HG02610 (cell line): Measurements from ENCODE around the gene PXDN.
"Not testable (repeated sequence)": the region's sequence is repeated elsewhere in the genome, so short reads cannot be mapped to it uniquely, and the experiment has no call there.

ENCODE experiments used
- ATAC-seq: cut with Tn5 transposase; IDR thresholded peaks from one replicate; pipeline ENCODE4 v1.9.1; 2021; ENCODE audit warnings: mild to moderate bottlenecking, moderate library complexity; ENCODE audit not compliant: unreplicated experiment

Gene PXDN

GRCh38 chr2:1707771-1708418 lies 36.4 kb downstream of the PXDN start:
- ATAC-seq = no peak

DNA sequence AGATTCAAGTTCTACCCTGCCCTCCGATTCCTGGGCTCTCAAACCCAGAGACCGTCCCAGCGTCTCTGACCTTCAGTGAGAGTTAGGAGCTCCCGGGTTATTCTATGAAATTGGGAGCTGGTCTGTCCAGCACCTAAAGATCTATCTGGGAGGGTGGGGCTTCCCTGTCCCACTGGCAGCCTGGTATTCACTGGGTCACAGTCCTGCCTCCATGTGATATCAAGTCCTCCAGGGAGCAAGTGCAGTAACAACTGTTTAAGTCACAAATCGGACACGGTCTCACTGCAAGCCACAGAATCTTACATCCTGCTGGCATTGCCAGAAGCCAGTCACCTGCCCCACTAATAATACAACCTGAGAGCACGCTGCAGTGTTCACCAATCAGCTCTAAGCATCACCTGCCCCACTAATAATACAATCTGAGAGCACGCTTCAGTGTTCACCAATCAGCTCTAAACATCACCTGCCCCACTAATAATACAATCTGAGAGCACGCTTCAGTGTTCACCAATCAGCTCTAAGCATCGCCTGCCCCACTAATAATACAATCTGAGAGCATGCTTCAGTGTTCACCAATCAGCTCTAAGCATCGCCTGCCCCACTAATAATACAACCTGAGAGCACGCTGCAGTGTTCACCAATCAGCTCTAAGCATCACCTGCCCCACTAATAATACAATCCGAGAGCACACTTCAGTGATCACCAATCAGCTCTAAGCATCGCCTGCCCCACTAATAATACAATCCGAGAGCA lies 38.0 kb downstream of the PXDN start:
- not testable (repeated sequence) for ATAC-seq

DNA sequence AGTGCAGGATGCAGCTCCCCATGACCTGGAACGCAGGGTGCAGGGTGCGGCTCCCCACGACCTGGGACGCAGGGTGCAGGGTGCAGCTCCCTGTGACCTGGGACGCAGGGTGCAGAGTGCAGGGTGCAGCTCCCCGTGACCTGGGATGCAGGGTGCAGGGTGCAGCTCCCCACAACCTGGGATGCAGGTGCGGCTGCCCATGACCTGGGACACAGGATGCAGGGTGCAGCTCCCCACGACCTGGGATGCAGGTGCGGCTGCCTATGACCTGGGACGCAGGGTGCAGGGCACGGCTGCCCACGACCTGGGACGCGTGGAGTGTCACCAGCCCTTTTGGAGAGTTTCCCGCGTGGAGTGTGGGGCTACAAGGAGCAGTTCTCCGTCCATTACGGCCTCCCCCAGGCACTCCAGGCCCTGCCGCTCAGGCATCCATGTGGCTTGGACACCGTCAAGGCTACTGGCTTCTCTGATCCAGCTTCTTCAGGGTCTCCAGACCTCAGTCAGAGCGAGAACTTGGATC lies 38.7 kb downstream of the PXDN start:
- no peak for ATAC-seq

GRCh38 chr2:1704631-1705556 lies 39.4 kb downstream of the PXDN start:
- ATAC-seq = no peak

DNA sequence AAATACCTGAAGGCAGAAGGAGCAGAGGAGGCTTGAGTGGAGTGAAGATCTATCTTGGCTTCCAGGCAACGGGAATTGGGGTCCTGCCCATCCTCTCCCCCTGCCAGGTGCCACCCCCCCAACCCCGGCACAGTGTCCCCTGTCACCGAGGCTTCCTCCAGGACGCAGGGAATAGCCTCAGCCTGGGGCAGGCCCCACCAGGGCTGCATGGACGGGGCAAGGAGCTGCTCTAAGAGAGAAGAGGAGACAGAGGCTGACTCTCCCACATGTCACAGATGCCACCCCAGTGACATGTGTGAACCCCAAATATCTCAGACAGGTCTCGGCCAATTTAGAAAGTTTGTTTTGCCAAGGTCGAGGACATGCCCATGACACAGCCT lies 42.1 kb downstream of the PXDN start:
- ATAC-seq = no peak

DNA sequence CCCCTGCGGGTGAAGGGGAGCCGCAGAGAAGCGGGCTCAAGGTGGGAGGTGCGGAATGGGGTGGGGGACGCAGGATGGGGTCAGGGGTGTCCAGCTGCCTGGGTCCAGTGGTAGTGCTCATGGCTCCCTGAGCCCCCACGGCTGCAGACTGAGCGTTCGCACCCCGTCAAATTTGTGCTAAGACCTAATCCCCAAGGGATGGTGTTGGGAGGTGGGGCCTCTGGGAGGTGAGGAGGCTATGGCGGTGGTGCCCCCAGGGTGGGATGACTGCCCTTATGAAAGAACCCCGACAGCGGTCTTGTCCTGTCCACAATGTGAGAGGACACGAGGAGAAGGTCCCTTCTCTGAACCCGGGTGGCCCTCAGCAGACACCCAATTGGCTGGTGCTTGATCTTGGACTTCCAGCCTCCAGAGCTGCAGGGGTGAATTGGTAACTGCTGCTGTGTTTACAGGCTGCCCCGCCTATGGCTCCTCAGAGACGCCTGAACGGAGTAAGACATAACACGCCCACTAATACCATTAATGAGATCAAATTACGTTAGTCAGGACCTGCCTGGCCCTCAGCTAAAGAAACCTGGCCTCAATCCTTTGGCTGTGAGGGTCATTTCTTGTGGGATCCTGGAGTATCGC lies 42.6 kb downstream of the PXDN start:
- ATAC-seq = no peak

DNA sequence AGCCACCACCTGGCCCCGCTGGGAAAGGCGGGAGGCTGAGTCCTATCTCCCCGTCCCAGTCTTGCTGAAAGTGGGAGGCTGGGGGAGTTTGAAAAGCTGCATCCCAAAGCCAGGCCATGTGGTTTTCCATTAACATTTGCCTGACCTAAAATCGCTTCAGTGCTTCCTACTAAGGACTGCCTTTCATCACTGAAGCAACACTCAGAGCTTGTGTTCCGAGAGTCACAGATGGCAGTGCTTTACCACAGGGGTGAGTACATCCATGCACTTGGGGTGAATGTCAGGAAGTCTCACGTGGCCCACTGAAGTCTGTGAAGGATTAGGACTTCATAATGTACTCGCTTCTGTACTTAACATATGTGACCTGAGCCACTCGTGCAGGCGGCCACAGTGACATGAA lies 43.3 kb downstream of the PXDN start:
- ATAC-seq = no peak

DNA sequence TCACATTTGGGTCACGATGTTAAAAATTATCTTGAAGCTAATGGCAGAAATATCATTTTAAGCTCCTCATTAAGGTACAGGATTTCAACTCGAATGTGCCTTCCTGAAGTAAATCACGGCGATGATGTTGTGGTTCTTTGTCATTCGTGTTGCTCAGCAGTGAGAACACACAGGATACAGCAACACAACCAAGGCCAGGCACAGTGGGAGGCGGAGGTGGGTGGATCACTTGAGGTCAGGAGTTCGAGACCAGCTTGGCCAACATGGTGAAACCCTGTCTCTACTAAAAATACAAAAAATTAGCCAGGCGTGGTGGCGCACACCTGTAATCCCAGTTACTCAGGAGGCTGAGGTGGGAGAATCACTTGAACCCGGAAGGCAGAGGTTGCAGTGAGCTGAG lies 43.9 kb downstream of the PXDN start:
- ATAC-seq = not testable (repeated sequence)

- no peak for ATAC-seq
Observed at GRCh38 chr2:1698188-1698945, 45.9 kb downstream of the PXDN start.

DNA sequence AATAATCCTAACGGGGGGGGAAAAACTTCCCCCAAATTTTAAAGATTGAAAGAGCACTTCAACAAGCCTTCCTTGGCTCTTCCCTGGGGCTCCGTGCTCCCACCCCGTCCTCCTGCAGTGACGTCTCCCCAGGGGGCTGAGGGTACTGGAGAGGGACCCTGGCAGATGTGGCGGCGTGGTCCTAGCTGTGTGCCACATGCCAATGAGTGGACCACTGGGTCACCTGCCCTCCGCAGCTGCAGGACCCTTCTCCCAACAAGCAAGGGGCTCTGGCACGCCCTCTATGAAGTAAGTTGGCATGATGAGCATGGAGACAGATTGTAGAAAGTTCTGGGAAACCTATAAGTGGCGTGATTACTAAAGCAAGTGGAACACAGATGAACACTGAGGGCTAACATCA lies 46.7 kb downstream of the PXDN start:
- no peak for ATAC-seq

GRCh38 chr2:1696472-1696871 lies 47.8 kb downstream of the PXDN start:
- no peak for ATAC-seq

- no peak for ATAC-seq
Observed at GRCh38 chr2:1694371-1695271, 49.7 kb downstream of the PXDN start.

DNA sequence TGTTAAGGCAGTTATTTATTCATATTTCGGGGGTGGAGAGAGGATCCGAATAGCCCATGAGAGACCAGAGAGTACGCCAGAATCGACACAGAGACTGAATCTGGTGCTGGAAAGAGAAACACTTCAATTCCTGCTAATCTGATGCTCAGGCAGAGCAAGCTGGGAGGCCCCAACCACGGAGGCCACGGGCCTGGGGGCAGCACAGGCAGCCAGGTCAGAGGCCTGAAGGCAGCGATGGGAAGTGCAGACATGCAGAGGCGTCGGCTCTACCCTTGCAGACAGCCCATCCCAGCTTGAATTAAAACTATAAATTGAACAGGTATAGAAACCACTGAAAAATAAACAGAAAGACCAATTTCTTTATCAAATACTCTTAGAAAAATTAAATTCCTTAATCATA lies 50.6 kb downstream of the PXDN start:
- no peak for ATAC-seq

DNA sequence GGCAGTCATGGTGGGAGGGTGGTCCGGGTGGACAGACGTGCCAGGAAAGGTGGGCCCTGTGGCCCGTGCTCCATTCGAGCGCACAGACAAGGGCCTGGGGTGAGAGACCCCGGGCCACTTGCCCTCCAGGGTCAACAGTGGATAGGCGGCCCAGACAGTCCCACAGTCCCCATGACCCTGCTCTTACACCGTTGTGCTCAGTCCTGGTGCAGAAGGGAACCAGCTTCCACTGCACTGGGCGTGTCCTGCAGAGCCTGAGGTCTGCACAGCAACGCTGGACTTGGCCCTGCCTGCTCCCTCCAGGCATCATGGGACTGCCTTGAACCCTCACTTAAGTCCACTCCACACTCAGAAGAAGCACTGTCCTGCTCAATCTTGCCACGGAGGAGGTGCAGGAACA lies 52.0 kb downstream of the PXDN start:
- ATAC-seq = no peak

DNA sequence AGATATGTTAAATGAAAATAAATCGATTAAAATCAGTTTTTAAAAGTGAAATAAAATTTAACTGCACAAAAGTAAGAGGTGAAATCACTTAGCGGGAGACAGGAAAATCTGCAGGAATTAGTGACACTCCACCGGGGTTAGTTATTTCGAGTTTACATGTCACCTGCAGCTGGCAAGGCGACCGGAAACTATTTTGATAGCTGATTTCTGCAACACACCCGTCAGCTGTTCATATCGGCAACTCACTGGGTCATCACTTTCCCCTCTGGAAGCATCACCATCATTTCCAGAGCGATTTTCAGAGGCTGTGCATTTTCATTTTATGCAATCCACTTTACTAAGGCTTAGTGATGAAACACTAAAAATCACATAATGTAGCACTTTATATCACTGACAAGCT lies 52.9 kb downstream of the PXDN start:
- ATAC-seq = no peak

- no peak for ATAC-seq
Observed at GRCh38 chr2:1690056-1690775, 54.1 kb downstream of the PXDN start.

DNA sequence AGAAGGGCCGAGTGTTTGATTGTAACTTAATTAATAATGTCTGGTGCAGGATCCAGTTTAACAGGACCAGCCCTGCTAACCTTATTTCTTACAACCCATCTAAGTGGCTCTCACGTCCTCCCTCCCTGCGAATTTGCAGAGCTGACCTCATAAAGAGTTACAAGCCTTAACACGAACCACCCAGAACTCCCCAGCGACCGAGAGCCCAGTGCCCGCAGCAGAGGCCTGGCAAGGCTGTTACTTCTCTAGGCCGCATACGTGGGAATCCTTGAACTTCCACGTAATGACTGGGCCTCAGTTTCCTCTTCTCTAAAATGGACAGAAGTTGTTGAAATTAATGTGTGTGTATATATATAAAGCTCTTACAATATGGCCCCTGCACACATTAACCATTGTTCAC lies 55.5 kb downstream of the PXDN start:
- ATAC-seq = no peak

- no peak for ATAC-seq
Observed at GRCh38 chr2:1688161-1688560, 56.2 kb downstream of the PXDN start.

DNA sequence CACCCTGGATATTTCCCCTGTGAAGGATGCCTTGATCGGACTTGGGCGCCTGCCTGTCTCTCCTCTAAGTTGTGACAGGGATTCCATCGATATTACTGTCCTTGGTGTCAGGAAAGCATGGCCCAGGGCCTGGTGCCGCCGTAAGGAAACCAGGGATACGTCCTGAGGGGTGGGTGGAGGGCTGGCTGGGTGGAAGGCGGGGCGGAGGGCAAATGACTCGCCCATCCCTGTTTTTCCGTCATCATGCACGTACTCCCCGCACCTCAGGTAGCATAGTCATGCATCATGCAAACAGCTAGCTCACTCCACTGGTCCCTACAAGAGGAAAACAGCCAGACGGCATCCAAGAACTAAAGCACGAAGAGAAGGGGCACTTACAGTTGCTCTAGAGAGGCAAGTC lies 57.1 kb downstream of the PXDN start:
- no peak for ATAC-seq
